Central memory CD8-positive, alpha-beta T cell (primary cell): ENCODE measurements around the gene CDK12.
"Not testable (repeated sequence)": the region's sequence is repeated elsewhere in the genome, so short reads cannot be mapped to it uniquely, and the experiment has no call there.

Experiments used
- ATAC-seq: fragments of 150-1000 bp; cut with Tn5 transposase; replicated peaks from 2 replicates; pipeline ENCODE4 v1.10.0; 2022; ENCODE audit warnings: mild to moderate bottlenecking, moderate FRiP score, moderate number of reproducible peaks; ENCODE audit not compliant: poor library complexity, severe bottlenecking; ENCODE audit errors: extremely low read depth
- DNase-seq, 2 donors: peaks; one replicate each; pipeline ENCODE4 v3.0.0; 2021; ENCODE audit warnings: low spot score in 2 of 2
- H3K27ac Mint-ChIP-seq: one replicate; pipeline ENCODE4 v1.8.0; 2022; ENCODE audit warnings: low read depth, mild to moderate bottlenecking, moderate library complexity, mixed read lengths
- H3K27me3 Mint-ChIP-seq: one replicate; pipeline ENCODE4 v1.8.0; 2022; ENCODE audit warnings: mixed read lengths
- H3K36me3 Mint-ChIP-seq: one replicate; pipeline ENCODE4 v1.8.0; 2022; ENCODE audit warnings: mild to moderate bottlenecking, moderate library complexity, mixed read lengths; ENCODE audit not compliant: insufficient read depth
- H3K4me1 Mint-ChIP-seq: one replicate; pipeline ENCODE4 v1.8.0; 2022; ENCODE audit warnings: mixed read lengths
- H3K4me3 Mint-ChIP-seq: one replicate; pipeline ENCODE4 v1.8.0; 2022; ENCODE audit warnings: mild to moderate bottlenecking, moderate library complexity, mixed read lengths
- H3K9me3 Mint-ChIP-seq: one replicate; pipeline ENCODE4 v1.8.0; 2022; ENCODE audit warnings: mixed read lengths

CDK12 gene

DNA sequence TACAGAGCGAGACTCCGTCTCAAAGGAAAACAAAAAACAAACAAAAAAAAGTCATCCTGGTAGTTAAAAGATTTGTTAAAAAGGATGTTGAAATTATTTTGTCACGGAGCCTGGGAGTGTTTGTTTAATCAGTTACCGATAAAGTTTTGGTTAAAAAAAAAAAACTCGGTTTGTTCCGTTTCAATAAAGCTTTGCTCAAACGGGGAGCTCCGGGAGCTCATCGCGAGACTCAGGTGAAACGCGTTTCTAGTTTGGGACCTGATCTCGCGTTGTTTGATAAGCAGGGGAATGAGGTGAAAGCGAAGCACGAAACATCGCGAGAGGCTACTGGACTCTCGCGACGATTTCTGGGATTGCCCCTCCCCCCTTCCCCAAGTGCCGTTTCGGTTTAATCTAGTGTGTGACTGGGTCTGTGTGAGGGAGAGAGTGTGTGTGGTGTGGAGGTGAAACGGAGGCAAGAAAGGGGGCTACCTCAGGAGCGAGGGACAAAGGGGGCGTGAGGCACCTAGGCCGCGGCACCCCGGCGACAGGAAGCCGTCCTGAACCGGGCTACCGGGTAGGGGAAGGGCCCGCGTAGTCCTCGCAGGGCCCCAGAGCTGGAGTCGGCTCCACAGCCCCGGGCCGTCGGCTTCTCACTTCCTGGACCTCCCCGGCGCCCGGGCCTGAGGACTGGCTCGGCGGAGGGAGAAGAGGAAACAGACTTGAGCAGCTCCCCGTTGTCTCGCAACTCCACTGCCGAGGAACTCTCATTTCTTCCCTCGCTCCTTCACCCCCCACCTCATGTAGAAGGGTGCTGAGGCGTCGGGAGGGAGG lies at the start of gene CDK12:
CDK12 (plus strand) TSS at position 374 of the 813 bp plus-strand sequence. CDS start 586 bp downstream, outside the sequence.
- H3K27me3 Mint-ChIP-seq: no peaks in the 10 kb centered on the region
- H3K9me3 Mint-ChIP-seq: no peaks in the 10 kb centered on the region
- DNase-seq (peak; percentile 90 to 95), ATAC-seq (peak; percentile 84)
- H3K27ac Mint-ChIP-seq: peak within 1 kb of the TSS; percentile 86
- peaks cover 35% of the 10 kb centered on the region for H3K4me1 Mint-ChIP-seq
- peaks cover 34% of the 10 kb centered on the region for H3K36me3 Mint-ChIP-seq
- H3K4me3 Mint-ChIP-seq: peak within 1 kb of the TSS; percentile 85

GRCh38 chr17:39416141-39416540 lies 45.1 kb upstream of the CDK12 start:
- Mint-ChIP-seq H3K36me3 (peaks cover 78% of the 10 kb centered on the region), H3K27ac (no peak overlapping the region), H3K27me3 (no peaks in the 10 kb centered on the region), H3K4me3 (no peak overlapping the region), H3K9me3 (no peaks in the 10 kb centered on the region), H3K4me1 (no peaks in the 10 kb centered on the region)
- DNase-seq (no peak), ATAC-seq (no peak)

DNA sequence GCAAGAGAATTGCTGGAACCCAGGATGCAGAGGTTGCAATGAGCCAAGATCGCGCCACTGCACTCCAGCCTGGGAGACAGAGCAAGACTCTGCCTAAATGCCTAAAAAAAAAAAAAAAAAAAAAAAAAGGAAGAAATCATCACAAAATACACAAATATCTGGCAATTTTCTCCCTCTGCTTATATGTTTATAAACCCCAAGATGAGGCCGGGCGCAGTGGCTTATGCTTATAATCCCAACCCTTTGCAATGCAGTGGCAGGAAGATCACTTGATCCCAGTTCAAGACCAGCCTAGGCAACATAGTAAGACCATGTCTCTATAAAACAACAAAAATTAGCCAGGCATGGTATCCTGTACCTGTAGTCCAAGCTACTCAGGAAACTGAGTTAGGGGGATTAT lies 31.7 kb upstream of the CDK12 start:
- Mint-ChIP-seq H3K27me3 (no peaks in the 10 kb centered on the region), H3K4me1 (no peaks in the 10 kb centered on the region), H3K4me3 (no peak overlapping the region), H3K9me3 (no peaks in the 10 kb centered on the region), H3K36me3 (peaks cover 76% of the 10 kb centered on the region), H3K27ac (no peak overlapping the region)
- ATAC-seq: no peak
- DNase-seq: no peak

DNA sequence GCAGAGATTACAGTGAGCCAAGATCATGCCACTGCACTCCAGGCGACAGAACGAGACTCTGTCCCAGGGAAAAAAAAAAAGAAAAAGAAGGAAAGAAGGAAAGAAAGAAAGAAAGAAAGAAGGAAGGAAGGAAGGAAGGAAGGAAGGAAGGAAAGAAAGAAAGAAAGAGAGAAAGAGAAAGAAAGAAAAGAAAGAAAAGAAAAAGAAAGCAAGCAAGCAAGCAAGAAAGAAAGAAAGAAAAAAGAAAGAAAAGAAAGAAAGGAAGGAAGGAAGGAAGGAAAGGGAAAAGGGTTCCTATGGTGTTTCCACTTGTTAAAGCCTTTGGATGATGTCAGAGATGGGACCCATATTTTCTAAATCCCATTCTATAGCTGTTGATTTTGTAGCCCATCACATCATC lies 21.4 kb upstream of the CDK12 start:
- H3K9me3 Mint-ChIP-seq, ATAC-seq, H3K27me3 Mint-ChIP-seq, DNase-seq, H3K4me3 Mint-ChIP-seq: not testable (repeated sequence)
- Mint-ChIP-seq H3K36me3 (peaks cover 83% of the 10 kb centered on the region), H3K4me1 (peaks cover 13% of the 10 kb centered on the region), H3K27ac (peak overlapping the region; percentile 50)

GRCh38 chr17:39443326-39443725 lies 18.0 kb upstream of the CDK12 start:
- Mint-ChIP-seq H3K4me3 (no peak overlapping the region), H3K36me3 (peaks cover 91% of the 10 kb centered on the region), H3K27ac (no peak overlapping the region), H3K9me3 (no peaks in the 10 kb centered on the region), H3K4me1 (peaks cover 16% of the 10 kb centered on the region), H3K27me3 (no peaks in the 10 kb centered on the region)
- ATAC-seq (no peak), DNase-seq (no peak)

DNA sequence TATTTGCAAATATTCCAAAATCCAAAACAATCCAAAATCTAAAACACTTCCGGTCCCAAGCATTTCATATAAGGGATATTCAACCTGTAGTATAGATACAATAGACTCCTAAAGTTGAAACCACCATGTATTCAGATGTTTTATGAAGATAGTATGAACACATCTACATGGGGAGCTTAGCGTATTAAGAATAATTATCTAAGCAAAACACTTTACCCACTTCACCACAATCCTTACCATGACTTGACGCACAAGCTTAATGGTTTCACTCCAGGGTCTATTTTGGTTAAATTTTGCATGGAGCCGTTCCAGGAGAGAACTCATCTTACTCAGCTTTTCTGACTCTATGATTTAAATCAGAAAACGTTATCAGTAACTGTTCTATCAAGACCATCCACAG lies 13.7 kb upstream of the CDK12 start:
- DNase-seq: no peak
- H3K4me1 Mint-ChIP-seq: peaks cover 25% of the 10 kb centered on the region
- no peak for ATAC-seq

DNA sequence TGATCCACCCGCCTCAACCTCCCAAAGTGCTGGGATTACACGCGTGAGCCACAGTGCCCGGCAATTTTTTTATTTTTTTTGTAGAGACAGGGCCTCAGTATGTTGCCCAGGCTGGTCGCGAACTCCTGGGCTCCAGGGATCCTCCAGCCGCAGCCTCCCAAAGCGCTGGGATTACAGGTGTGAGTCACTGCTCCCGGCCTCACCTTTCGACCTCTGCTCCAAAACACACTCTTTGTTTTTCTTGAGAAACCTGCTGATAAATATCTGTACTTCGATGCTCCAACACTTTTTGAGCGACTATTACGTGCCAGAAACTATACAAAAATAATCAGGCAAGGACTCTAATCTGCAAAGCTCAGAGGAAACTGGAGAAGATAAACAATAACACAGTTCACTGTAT lies 11.2 kb upstream of the CDK12 start:
- no peaks in the 10 kb centered on the region for H3K27me3 Mint-ChIP-seq
- H3K36me3 Mint-ChIP-seq: peaks cover 48% of the 10 kb centered on the region
- DNase-seq (no peak), ATAC-seq (no peak)
- H3K9me3 Mint-ChIP-seq: no peaks in the 10 kb centered on the region
- H3K27ac Mint-ChIP-seq: no peak overlapping the region
- H3K4me1 Mint-ChIP-seq: peaks cover 19% of the 10 kb centered on the region
- peak overlapping the region; percentile 94 for H3K4me3 Mint-ChIP-seq

More for the DNA sequence above, 13.7 kb upstream of the CDK12 start:
- Mint-ChIP-seq H3K4me3 (no peak overlapping the region), H3K9me3 (no peaks in the 10 kb centered on the region), H3K27ac (no peak overlapping the region), H3K27me3 (no peaks in the 10 kb centered on the region), H3K36me3 (peaks cover 71% of the 10 kb centered on the region)

DNA sequence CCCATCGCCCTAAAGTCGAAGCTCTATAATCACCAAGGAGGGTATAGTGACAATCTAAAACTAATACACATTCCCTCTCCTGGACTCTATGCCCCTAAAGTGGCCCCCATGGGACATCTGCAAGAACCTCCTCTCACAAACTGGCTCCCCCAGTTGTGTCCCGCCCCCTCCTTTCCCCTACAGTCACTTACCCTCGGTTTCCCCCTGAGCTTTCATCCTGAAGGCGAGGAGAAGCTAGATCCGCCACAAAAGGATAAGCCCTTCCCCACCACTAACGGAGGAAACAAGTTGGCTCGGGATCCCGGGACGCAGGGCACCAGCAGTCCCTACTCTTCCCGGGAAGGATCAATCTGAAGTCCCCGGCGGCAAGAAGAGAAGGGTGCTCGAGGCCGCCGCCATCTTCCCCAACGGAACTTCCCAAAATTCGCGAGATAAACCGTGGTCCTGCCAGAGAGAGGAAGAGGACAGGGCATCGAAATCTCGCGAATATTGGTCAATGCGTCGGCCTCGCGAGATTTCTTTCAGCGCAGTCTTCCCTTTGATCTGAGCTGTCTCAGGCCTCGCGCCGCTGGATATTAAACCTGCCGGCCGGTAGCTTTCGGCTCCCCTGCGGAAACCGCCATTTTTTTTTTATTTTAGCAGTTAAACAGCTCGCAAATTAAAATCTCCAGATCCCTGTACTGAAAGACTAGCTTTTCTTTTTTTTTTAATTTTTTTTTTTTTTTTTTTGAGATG lies 10.3 kb upstream of the CDK12 start, which contains the start of gene MED1:
MED1 (minus strand) TSS at position 417 of the 735 bp plus-strand sequence; CDS start at position 216, 201 bp downstream.
- Mint-ChIP-seq H3K27ac (peak within 1 kb of the TSS; percentile 94), H3K27me3 (no peaks in the 10 kb centered on the region), H3K9me3 (no peaks in the 10 kb centered on the region), H3K36me3 (peaks cover 39% of the 10 kb centered on the region), H3K4me3 (peak within 1 kb of the TSS; percentile 94), H3K4me1 (peaks cover 19% of the 10 kb centered on the region)
- peak; percentile 84 to 89 for DNase-seq
- peak; percentile 96 for ATAC-seq

- H3K27ac Mint-ChIP-seq: no peak overlapping the region
- no peaks in the 10 kb centered on the region for H3K9me3 Mint-ChIP-seq
- DNase-seq (no peak), ATAC-seq (no peak)
- peaks cover 20% of the 10 kb centered on the region for H3K36me3 Mint-ChIP-seq
- no peaks in the 10 kb centered on the region for H3K27me3 Mint-ChIP-seq
- peaks cover 10% of the 10 kb centered on the region for H3K4me1 Mint-ChIP-seq
- H3K4me3 Mint-ChIP-seq: no peak overlapping the region
These were observed 5.4 kb upstream of the CDK12 start for GRCh38 chr17:39455919-39456318.

DNA sequence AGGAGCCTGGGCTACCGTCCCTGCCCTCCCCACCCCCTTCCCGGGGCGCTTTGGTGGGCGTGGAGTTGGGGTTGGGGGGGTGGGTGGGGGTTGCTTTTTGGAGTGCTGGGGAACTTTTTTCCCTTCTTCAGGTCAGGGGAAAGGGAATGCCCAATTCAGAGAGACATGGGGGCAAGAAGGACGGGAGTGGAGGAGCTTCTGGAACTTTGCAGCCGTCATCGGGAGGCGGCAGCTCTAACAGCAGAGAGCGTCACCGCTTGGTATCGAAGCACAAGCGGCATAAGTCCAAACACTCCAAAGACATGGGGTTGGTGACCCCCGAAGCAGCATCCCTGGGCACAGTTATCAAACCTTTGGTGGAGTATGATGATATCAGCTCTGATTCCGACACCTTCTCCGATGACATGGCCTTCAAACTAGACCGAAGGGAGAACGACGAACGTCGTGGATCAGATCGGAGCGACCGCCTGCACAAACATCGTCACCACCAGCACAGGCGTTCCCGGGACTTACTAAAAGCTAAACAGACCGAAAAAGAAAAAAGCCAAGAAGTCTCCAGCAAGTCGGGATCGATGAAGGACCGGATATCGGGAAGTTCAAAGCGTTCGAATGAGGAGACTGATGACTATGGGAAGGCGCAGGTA lies 762 bp downstream of the CDK12 start:
- peak; percentile 21 for ATAC-seq

GRCh38 chr17:39462631-39463375 lies 1.5 kb downstream of the CDK12 start:
- peaks cover 41% of the 10 kb centered on the region for H3K4me1 Mint-ChIP-seq
- no peaks in the 10 kb centered on the region for H3K27me3 Mint-ChIP-seq
- peaks cover 39% of the 10 kb centered on the region for H3K36me3 Mint-ChIP-seq
- ATAC-seq (no peak), DNase-seq (no peak)
- H3K4me3 Mint-ChIP-seq: peak overlapping the region; percentile 85
- peak overlapping the region; percentile 86 for H3K27ac Mint-ChIP-seq
- no peaks in the 10 kb centered on the region for H3K9me3 Mint-ChIP-seq

More for the DNA sequence above, 762 bp downstream of the CDK12 start:
- Mint-ChIP-seq H3K27ac (peak overlapping the region; percentile 86), H3K9me3 (no peaks in the 10 kb centered on the region), H3K4me1 (peaks cover 35% of the 10 kb centered on the region), H3K27me3 (no peaks in the 10 kb centered on the region), H3K36me3 (peaks cover 32% of the 10 kb centered on the region), H3K4me3 (peak overlapping the region; percentile 85)
- no peak for DNase-seq

GRCh38 chr17:39464639-39465181 lies 3.4 kb downstream of the CDK12 start:
- ATAC-seq, H3K9me3 Mint-ChIP-seq, H3K27me3 Mint-ChIP-seq, DNase-seq: not testable (repeated sequence)
- H3K4me3 Mint-ChIP-seq: peak overlapping the region; percentile 85
- peaks cover 41% of the 10 kb centered on the region for H3K4me1 Mint-ChIP-seq
- peak overlapping the region; percentile 71 for H3K27ac Mint-ChIP-seq
- peaks cover 44% of the 10 kb centered on the region for H3K36me3 Mint-ChIP-seq
